ENCODE data around the gene CADM4.
"Not testable (repeated sequence)": the region's sequence is repeated elsewhere in the genome, so short reads cannot be mapped to it uniquely, and the experiment has no call there.

The CADM4 gene

GRCh38 chr19:43638214-43638994 lies 1.2 kb downstream of the CADM4 start:
- no peak overlapping the region for H3K4me3 ChIP-seq
- no peak for DNase-seq
- intact Hi-C loops (cut with DNase I; ENCODE audit: low total_unique reads) = no loop called here
- TF ChIP-seq CTCF (IDR thresholded peaks at IDR 0.05) = no peak
- H3K36me3 ChIP-seq = no peaks in the 10 kb centered on the region
- H3K9me3 ChIP-seq = no peaks in the 10 kb centered on the region
- peaks cover 0 to 67% of the 10 kb centered on the region in 2 donors for H3K27me3 ChIP-seq
- no peak overlapping the region for H3K27ac ChIP-seq
- peaks cover 0 to 16% (median 11%) of the 10 kb centered on the region in 4 donors for H3K4me1 ChIP-seq

GRCh38 chr19:43636121-43636683 lies 3.4 kb downstream of the CADM4 start:
- no peaks in the 10 kb centered on the region for H3K36me3 ChIP-seq
- intact Hi-C loops (cut with DNase I; ENCODE audit: low total_unique reads) = no loop called here
- peaks cover 0 to 59% of the 10 kb centered on the region in 2 donors for H3K27me3 ChIP-seq
- no peak for TF ChIP-seq CTCF (IDR thresholded peaks at IDR 0.05)
- no peak overlapping the region for H3K4me3 ChIP-seq
- H3K4me1 ChIP-seq = peaks cover 0 to 16% (median 11%) of the 10 kb centered on the region in 4 donors
- no peak for DNase-seq
- H3K27ac ChIP-seq = no peak overlapping the region
- no peaks in the 10 kb centered on the region for H3K9me3 ChIP-seq

- H3K36me3 ChIP-seq; H3K27ac ChIP-seq; DNase-seq; intact Hi-C loops (cut with DNase I; ENCODE audit: low total_unique reads); H3K9me3 ChIP-seq; H3K4me3 ChIP-seq: not testable (repeated sequence)
- Histone ChIP-seq H3K4me1 (peaks cover 0 to 16% (median 10%) of the 10 kb centered on the region in 4 donors), H3K27me3 (peaks cover 0 to 52% of the 10 kb centered on the region in 2 donors)
Measured at GRCh38 chr19:43635561-43635940, 4.1 kb downstream of the CADM4 start.

- peaks cover 0 to 11% (median 5%) of the 10 kb centered on the region in 4 donors for H3K4me1 ChIP-seq
- H3K9me3 ChIP-seq = no peaks in the 10 kb centered on the region
- intact Hi-C loops (cut with DNase I; ENCODE audit: low total_unique reads) = no loop called here
- H3K4me3 ChIP-seq = no peak overlapping the region
- DNase-seq = no peak
- no peak overlapping the region for H3K27ac ChIP-seq
- H3K27me3 ChIP-seq = peaks cover 0 to 47% of the 10 kb centered on the region in 2 donors
- no peaks in the 10 kb centered on the region for H3K36me3 ChIP-seq
- TF ChIP-seq CTCF (IDR thresholded peaks at IDR 0.05) = no peak
Measured at GRCh38 chr19:43634872-43635560, 4.6 kb downstream of the CADM4 start.

GRCh38 chr19:43634506-43634871 lies 5.2 kb downstream of the CADM4 start:
- no peak overlapping the region for H3K27ac ChIP-seq
- H3K9me3 ChIP-seq = no peaks in the 10 kb centered on the region
- intact Hi-C loops (cut with DNase I; ENCODE audit: low total_unique reads) = no loop called here
- TF ChIP-seq CTCF (IDR thresholded peaks at IDR 0.05) = no peak
- no peak overlapping the region for H3K4me3 ChIP-seq
- DNase-seq = no peak
- H3K27me3 ChIP-seq = peaks cover 0 to 44% of the 10 kb centered on the region in 2 donors
- no peaks in the 10 kb centered on the region for H3K36me3 ChIP-seq
- H3K4me1 ChIP-seq = peaks cover 0 to 8% (median 2%) of the 10 kb centered on the region in 4 donors

- no peak overlapping the region for H3K27ac ChIP-seq
- no peak for TF ChIP-seq CTCF (IDR thresholded peaks at IDR 0.05)
- H3K36me3 ChIP-seq = no peaks in the 10 kb centered on the region
- no peak overlapping the region for H3K4me3 ChIP-seq
- no peaks in the 10 kb centered on the region for H3K9me3 ChIP-seq
- peaks cover 0 to 4% (median under 1%) of the 10 kb centered on the region in 4 donors for H3K4me1 ChIP-seq
- intact Hi-C loops (cut with DNase I; ENCODE audit: low total_unique reads) = no loop called here
- no peak for DNase-seq
- peaks cover 0 to 40% of the 10 kb centered on the region in 2 donors for H3K27me3 ChIP-seq
Measured at GRCh38 chr19:43634068-43634467, 5.6 kb downstream of the CADM4 start.

All from tibial artery (tissue), 4 donors.